Measurements from ENCODE around the gene CSTB. TPM values are rescaled to one million over a fixed set of nuclear protein-coding genes. Genes with fewer than 3 reads are reported as not detected.

CSTB gene
- total RNA-seq, 1 donor from 2014 or later: 7.1 TPM

DNA sequence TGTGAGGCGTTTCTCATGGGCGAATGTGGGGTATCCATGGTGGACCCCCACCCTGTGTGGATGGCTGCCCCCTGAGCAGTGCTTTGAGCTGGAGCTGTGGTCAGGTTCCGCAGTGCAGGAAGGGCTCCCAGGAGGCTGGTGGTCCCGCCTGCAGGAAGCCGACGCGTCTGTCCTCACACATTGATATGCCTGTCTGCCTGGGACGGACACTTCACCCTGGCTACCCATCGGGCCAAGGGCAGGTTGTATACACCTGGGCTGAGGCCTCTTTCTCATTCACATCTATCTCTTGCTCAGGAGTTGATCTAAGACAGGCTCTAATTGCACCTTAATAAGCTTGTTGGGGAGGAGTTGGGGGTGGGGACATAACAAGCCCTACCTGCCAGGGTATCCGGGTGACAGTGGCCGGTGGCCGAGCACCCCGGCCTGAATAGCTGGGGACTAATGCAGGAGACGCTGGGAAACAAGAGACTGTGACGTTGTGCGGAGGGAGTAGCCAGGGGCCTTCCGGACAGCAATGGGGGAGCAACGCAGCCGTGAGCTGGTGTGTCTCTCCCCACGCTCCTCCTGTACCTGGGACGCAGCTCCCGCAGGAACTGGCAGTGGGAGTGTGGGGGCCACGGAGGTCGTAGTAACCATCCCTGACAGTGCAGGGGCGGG is 35.5 kb downstream of the CSTB start:
- Histone ChIP-seq H4K20me1 (ENCODE audit: low read depth) (peaks cover 14% of the 10 kb centered on the region), H3K4me1 (no peaks in the 10 kb centered on the region), H3K4me2 (no peak overlapping the region), H3F3A (ENCODE audit: low read depth) (peaks cover 29% of the 10 kb centered on the region), H3K27me3 (no peaks in the 10 kb centered on the region), H3K4me3 (no peak overlapping the region), H3K36me3 (no peaks in the 10 kb centered on the region), H3K9me3 (ENCODE audit: low read depth) (no peaks in the 10 kb centered on the region), H3K79me2 (ENCODE audit: low read depth) (no peaks in the 10 kb centered on the region), H3K9ac (no peak overlapping the region), H3K27ac (peak overlapping the region; percentile 53), H2AFZ (replicated peaks) (no peak overlapping the region)
- TF ChIP-seq EZH2 (IDR thresholded peaks at IDR 0.05): no peak
- peak; percentile 73 for DNase-seq (ENCODE audit: low spot score)
- Mint-ChIP-seq H3K4me3 (peak overlapping the region; percentile 71), H3K27ac (peak overlapping the region; percentile 79), H3K36me3 (peaks cover 10% of the 10 kb centered on the region), H3K9me3 (no peaks in the 10 kb centered on the region), H3K27me3 (ENCODE audit: insufficient read depth, low read depth) (peaks cover 4% of the 10 kb centered on the region), H3K4me1 (peaks cover 25% of the 10 kb centered on the region)

DNA sequence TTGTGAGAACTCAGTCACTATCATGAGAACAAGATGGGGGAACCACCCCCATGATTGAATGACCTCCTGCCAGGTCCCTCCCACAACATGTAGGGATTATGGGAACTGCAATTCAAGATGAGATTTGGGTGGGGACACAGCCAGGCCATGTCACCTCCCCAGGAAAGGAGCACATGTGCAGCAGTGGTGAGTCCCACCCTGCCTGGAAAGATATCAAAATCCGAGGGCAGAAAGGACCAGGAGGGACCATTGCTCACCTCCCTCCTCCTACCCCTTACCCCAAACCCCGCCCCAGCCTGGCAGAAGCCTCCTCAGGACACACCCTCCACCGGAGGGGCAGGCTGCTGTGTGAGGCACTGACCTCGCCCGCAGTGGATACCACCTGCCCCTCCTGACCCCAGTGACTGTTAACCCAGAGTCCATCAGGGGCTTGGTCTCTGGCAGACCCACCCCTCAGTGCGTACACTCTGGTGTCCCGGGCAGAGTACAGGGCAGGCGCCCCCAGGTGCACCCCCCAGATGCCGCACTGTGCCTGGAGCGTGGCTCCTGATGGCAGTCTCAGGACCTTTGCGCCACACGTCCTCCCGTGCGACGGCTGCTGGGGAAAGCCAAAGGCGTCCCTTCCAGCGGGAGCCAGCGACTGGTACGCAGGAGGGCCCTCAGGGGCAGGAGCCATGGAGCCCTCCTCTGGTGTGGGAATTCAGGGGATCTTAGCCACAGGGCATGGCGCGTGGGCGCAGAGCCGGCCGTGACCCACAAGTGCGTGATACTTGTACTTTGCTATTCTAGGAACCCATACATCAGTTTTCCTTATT is 36.3 kb downstream of the CSTB start:
- Histone ChIP-seq H3K36me3 (no peaks in the 10 kb centered on the region), H3K4me1 (no peaks in the 10 kb centered on the region), H3K4me2 (no peak overlapping the region), H2AFZ (replicated peaks) (no peak overlapping the region), H4K20me1 (ENCODE audit: low read depth) (peaks cover 14% of the 10 kb centered on the region), H3K9ac (no peak overlapping the region), H3K79me2 (ENCODE audit: low read depth) (no peaks in the 10 kb centered on the region), H3K27ac (peak overlapping the region; percentile 33), H3K4me3 (no peak overlapping the region), H3F3A (ENCODE audit: low read depth) (peaks cover 29% of the 10 kb centered on the region), H3K9me3 (ENCODE audit: low read depth) (no peaks in the 10 kb centered on the region), H3K27me3 (no peaks in the 10 kb centered on the region)
- TF ChIP-seq EZH2 (IDR thresholded peaks at IDR 0.05): no peak
- TF ChIP-seq, protein P1, sequence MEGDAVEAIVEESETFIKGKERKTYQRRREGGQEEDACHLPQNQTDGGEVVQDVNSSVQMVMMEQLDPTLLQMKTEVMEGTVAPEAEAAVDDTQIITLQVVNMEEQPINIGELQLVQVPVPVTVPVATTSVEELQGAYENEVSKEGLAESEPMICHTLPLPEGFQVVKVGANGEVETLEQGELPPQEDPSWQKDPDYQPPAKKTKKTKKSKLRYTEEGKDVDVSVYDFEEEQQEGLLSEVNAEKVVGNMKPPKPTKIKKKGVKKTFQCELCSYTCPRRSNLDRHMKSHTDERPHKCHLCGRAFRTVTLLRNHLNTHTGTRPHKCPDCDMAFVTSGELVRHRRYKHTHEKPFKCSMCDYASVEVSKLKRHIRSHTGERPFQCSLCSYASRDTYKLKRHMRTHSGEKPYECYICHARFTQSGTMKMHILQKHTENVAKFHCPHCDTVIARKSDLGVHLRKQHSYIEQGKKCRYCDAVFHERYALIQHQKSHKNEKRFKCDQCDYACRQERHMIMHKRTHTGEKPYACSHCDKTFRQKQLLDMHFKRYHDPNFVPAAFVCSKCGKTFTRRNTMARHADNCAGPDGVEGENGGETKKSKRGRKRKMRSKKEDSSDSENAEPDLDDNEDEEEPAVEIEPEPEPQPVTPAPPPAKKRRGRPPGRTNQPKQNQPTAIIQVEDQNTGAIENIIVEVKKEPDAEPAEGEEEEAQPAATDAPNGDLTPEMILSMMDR (IDR thresholded peaks at IDR 0.05): no peak
- TF ChIP-seq EZH2phosphoT487 (IDR thresholded peaks at IDR 0.05): no peak
- Mint-ChIP-seq H3K9me3 (no peaks in the 10 kb centered on the region), H3K27me3 (ENCODE audit: insufficient read depth, low read depth) (peaks cover 4% of the 10 kb centered on the region), H3K27ac (no peak overlapping the region), H3K36me3 (peaks cover 8% of the 10 kb centered on the region), H3K4me1 (peaks cover 25% of the 10 kb centered on the region), H3K4me3 (no peak overlapping the region)
- peak; percentile 44 for DNase-seq (ENCODE audit: low spot score)

- Histone ChIP-seq H3K4me3 (no peak overlapping the region), H3K36me3 (no peaks in the 10 kb centered on the region), H3K79me2 (ENCODE audit: low read depth) (no peaks in the 10 kb centered on the region), H2AFZ (replicated peaks) (no peak overlapping the region), H3K4me2 (no peak overlapping the region), H3K9me3 (ENCODE audit: low read depth) (no peaks in the 10 kb centered on the region), H3K4me1 (no peaks in the 10 kb centered on the region), H3F3A (ENCODE audit: low read depth) (peaks cover 29% of the 10 kb centered on the region), H4K20me1 (ENCODE audit: low read depth) (peaks cover 12% of the 10 kb centered on the region), H3K27ac (no peak overlapping the region), H3K27me3 (no peaks in the 10 kb centered on the region), H3K9ac (no peak overlapping the region)
- H3K4me1 Mint-ChIP-seq: peaks cover 33% of the 10 kb centered on the region
- TF ChIP-seq EZH2 (IDR thresholded peaks at IDR 0.05): no peak
- H3K4me3 Mint-ChIP-seq: no peak overlapping the region
- no peak for DNase-seq (ENCODE audit: low spot score)
- no peak overlapping the region for H3K27ac Mint-ChIP-seq
- H3K27me3 Mint-ChIP-seq (ENCODE audit: insufficient read depth, low read depth): peaks cover 6% of the 10 kb centered on the region
- H3K36me3 Mint-ChIP-seq: peaks cover 7% of the 10 kb centered on the region
- no peaks in the 10 kb centered on the region for H3K9me3 Mint-ChIP-seq
Measured at GRCh38 chr21:43737158-43737950, 38.8 kb downstream of the CSTB start.

GRCh38 chr21:43736224-43736883 is 39.8 kb downstream of the CSTB start:
- no peak overlapping the region for H3K9ac ChIP-seq
- peaks cover 1% of the 10 kb centered on the region for H3K79me2 ChIP-seq (ENCODE audit: low read depth)
- H3K36me3 Mint-ChIP-seq: peaks cover 7% of the 10 kb centered on the region
- H3K9me3 ChIP-seq (ENCODE audit: low read depth): no peaks in the 10 kb centered on the region
- H4K20me1 ChIP-seq (ENCODE audit: low read depth): peaks cover 11% of the 10 kb centered on the region
- no peak overlapping the region for H3K4me2 ChIP-seq
- peaks cover 6% of the 10 kb centered on the region for H3K27me3 Mint-ChIP-seq (ENCODE audit: insufficient read depth, low read depth)
- no peaks in the 10 kb centered on the region for H3K36me3 ChIP-seq
- TF ChIP-seq, protein P1 (IDR thresholded peaks at IDR 0.05): no peak
- TF ChIP-seq EZH2phosphoT487 (IDR thresholded peaks at IDR 0.05) (no peak), EZH2 (IDR thresholded peaks at IDR 0.05) (no peak)
- peak overlapping the region; percentile 37 for H3K27ac Mint-ChIP-seq
- no peaks in the 10 kb centered on the region for H3K9me3 Mint-ChIP-seq
- H3K4me1 Mint-ChIP-seq: peaks cover 33% of the 10 kb centered on the region
- H3K4me1 ChIP-seq: no peaks in the 10 kb centered on the region
- H3K4me3 ChIP-seq: no peak overlapping the region
- H3F3A ChIP-seq (ENCODE audit: low read depth): peaks cover 19% of the 10 kb centered on the region
- H3K27ac ChIP-seq: no peak overlapping the region
- peak overlapping the region; percentile 18 for H3K4me3 Mint-ChIP-seq
- no peak for DNase-seq (ENCODE audit: low spot score)
- no peak overlapping the region for H2AFZ ChIP-seq (replicated peaks)
- no peaks in the 10 kb centered on the region for H3K27me3 ChIP-seq
